GM19025 (cell line): Measurements from ENCODE around the gene PIH1D1.

Experiments
- ATAC-seq: cut with Tn5 transposase; IDR thresholded peaks from one replicate; pipeline ENCODE4 v1.9.1; 2021; ENCODE audit warnings: mild to moderate bottlenecking, low read depth, moderate library complexity; ENCODE audit not compliant: unreplicated experiment

Gene PIH1D1

DNA sequence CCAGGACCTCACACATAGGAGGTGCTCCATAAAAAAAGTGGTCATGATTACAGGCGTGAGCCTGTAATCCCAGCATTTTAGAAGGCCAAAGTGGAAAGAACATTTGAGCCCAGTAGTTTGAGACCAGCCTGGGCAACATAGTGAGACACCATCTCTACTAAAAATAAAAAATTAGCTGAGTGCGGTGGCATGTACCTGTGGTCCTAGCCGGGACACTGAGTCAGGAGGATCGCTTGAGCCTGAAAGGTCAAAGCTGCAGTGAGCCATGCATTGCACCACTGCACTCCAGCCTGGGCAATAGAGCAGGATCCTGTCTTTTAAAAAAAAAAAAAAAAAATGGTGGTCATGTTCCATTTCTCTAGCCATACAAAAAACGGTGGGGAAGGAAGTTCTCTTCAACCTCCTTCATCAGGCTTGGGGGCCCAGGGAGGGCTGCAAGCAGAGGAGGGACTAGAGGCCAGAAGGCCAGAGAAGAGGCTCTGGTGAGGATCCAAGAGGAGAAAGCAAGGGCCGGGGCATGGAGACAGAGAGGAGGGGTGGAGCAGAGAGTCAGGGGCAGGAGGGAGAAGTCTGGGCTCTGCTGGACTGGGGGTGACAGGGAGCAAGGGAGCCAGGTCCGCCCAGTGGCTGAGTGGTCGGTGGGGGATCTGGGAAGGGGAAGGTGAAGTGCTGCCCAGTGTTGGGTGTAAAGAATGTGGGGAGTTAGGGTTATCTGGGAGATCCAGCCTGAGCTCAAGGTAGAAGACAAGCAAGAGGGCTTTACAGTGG lies 54.7 kb downstream of the PIH1D1 start:
- ATAC-seq: no peak
